GM21367 (cell line): ENCODE data around the gene SRCIN1.

Experiments used
- ATAC-seq: cut with Tn5 transposase; IDR thresholded peaks from one replicate; pipeline ENCODE4 v1.9.1; 2021; ENCODE audit not compliant: unreplicated experiment

Gene SRCIN1

GRCh38 chr17:38617074-38617860, 11.5 kb upstream of the SRCIN1 start:
- no peak for ATAC-seq

- no peak for ATAC-seq
These were observed 10.6 kb upstream of the SRCIN1 start for GRCh38 chr17:38616361-38616760.

GRCh38 chr17:38613981-38614779, 8.4 kb upstream of the SRCIN1 start:
- no peak for ATAC-seq

DNA sequence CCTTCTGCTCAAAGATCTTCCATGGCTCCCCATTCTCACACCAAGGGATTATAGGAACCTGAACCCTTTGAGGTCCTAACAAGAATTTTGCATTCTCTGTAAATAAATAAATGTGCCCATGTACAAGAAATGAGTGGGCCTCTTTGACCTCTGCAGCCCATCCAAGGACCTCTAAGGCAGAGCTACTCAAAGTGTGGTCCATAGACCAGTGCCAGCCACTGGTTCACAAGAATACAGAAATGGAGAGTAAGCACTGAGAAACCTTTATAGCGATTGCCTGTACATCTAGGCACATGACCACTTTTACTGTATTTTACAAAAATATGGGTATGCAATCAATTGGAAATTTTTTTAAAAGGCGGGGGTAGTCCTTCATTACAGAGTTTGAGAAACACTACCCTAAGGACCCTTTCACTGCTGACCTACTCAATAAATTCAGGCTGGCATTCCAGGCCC, 7.8 kb upstream of the SRCIN1 start:
- no peak for ATAC-seq

DNA sequence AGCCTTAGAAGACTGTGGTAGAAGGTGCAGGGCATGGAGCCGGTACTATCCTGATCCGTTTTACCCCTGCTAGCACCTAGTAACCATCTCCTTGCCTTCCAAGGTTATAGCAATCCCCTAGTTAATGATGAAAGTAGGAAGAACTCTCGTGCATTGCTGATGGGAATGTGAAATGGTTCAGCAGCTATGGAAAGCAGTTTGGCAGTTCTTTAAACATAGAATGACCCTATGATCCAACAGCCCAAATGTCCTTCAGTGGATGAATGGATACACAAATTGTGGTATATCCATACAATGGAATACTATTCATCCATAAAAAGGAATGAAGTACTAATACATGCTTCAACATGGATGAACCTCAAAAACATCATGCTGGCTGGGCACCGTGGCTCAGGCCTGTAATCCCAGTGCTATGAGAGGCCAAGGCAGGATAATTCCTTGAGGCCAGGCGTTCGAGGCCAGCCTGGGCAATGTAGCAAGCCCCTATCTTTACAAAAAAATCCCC, 6.2 kb upstream of the SRCIN1 start:
- no peak for ATAC-seq

DNA sequence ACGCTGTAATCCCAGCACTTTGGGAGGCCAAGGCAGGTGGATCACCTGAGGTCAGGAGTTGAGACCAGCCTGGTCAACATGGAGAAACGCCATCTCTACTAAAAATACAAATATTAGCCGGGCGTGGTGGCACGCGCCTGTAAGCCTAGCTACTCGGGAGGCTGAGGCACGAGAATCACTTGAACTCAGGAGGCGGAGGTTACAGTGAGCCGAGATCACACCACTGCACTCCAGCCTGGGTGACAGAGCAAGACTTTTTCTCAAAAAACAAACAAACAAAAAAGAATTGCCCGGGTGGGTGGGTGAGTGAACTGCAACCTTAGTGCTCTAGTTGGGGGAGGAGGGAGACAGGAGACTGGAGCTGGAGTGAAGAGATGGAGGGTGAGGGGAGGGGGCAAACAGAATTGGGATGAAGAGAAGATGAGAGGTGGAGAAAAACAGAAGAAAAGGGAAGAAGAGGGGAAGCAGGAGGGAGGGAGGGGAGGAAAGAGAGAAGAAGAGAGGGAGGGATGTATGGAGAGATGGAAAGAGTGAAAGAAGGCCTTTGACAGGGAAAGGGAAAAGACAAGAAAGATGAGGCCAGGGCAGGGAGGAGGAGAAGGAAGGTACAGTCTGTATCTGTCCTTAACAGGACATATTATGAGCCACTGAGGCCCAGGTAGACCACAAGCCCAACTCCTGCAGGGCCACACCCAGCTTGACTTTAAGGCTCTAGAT, 5.5 kb upstream of the SRCIN1 start:
- ATAC-seq: no peak

DNA sequence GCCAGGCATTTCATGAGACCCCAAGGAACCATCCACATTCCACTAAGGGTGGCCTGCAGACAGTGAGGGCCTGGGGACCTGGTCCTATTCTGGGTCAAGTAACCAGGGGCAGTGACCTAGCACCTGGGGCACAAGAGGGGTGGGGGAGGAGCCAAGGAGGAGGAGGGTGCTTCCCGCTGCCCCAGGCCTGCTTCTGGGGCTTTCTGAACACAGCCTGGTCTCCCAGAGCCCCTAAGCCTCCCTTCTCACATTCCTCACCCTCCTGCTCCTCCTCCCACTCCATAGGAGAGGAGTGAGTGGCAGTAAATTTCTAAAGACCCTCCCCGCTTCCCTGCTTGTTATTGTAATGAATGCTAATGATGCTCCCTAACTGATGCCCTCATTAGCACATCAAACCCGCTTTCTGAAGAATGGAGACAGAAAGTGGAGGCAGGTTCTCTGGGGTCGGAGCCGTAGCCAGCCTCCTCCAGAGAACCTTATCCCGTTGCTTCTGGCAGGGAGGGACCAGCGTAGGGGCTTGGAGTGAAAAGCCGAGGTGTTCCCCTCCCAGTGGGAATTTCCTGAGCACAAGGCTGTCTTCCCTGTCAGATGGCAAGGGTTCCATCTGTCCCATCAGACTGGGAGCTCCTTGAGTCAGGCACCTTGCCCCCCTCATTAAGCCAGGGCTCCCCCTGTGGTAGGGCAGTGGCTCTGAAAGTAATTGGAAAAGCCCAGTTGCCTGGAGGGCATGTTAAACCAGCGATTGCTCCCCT, 3.7 kb upstream of the SRCIN1 start:
- no peak for ATAC-seq

- no peak for ATAC-seq
These were observed 2.9 kb upstream of the SRCIN1 start for GRCh38 chr17:38608648-38609047.

- ATAC-seq: no peak
These were observed 1.2 kb upstream of the SRCIN1 start for GRCh38 chr17:38606646-38607611.

DNA sequence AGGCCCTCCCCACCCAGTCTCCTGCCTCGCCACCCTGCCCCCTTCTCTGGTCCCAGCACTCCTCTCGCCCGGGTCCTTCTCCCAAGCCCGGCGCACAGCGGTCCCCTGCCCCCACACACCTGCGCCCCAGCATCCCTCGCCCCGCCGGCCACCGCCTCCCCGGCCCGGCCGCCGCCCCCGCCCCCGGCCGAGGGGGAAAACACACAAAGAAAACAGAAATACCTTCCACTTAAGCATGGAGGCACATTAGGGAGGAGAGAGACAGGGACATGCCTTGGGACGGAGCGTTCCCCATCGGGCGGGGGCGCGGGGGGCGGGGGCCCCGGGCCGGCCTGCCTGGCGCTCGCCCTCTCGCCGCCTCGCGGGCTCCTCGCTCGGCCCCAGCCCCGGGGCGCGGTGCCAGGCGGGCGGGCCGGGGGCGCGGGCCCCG, 326 bp downstream of the SRCIN1 start:
- no peak for ATAC-seq

GRCh38 chr17:38604479-38605403, 1.0 kb downstream of the SRCIN1 start:
- ATAC-seq: no peak

DNA sequence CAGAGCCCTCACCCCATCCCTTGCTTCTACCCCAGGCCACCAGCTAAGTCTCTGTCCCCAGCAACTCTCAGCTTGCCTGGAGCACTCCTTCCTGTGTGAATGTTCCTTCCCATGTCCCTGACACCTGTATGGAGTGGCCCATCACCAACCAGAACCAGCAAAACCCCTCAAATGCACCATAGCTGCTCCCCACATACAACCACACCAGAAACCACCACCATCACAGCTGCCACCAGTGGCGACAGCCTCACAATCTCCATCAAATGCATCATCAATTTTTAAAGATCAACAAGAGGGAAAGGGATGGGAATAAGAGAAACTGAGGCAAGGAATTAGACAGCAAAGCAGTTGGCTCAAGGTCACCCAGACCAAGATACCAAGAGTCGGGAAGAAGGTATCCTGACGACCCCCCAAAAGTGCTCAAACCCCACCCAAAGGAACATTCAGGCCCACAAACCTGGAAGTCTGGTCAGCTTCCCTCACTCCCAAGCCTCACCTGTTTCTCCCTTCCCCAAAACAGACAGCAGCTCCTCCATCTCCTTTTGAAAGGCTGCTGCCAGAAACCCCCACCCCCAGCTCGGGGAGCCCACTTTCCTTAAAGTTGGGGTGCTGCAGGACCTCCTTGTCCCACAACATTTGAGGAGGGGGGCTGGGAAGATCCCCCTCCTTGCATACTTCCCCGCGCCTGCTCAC, 1.8 kb downstream of the SRCIN1 start:
- ATAC-seq: no peak

- no peak for ATAC-seq
These were observed 2.6 kb downstream of the SRCIN1 start for GRCh38 chr17:38602956-38603785.

DNA sequence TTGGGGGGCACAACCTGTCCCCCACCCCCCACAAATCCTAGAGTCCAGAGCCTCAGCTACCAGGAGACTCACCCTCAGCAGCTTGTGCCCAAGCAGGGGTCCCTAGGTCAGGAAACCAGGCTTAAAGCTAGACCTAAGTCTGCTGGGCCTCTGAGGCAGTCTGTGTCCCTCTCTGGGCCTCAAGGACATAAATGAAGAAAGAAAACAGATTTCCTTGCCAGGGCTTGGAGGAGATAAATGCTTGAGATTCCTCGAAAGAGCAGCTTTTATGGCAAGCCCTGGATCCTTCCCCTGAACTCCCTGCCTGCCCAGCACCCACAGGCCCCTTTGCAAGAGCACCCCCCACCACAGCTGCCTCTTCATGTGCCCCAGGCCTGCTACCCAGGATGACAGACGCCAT, 3.3 kb downstream of the SRCIN1 start:
- ATAC-seq: no peak

DNA sequence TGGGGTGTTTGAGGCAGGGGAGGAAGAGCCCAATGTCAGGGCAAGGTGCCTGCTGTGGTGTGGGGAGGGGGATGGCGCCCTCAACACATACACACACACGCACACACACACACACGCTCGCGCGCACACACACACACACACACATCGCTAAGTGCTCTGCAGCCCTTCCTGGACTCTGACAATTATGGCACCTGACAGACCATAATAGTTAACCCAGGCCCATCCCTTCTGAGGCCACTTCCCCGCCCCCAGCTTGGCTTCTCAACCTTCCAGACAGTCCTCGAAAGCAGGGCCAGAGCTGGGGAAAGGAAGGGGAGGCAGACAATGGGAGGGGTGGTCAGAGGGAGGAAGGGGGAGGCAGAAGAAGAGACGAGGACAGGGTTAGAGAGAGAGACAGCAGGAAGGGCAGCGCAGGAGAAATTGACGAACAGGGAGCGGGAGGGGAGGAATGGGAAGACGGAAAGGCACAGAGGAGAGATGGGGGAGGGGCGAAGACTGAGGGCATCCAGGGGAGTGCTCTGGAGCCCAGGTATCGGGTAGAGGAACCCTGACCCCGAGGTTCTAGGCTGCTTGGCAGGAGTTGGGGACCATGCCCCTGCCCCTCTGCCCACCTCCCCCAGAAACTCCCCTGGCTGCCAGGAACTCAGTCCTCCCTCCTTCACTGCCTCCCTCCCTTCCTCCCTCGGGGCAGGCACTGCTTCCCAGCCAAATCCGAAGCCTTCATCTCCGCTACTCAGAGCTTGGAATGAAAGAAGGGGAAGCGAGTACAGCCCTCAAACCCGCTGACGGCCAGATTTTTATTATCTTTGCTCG, 4.0 kb downstream of the SRCIN1 start:
- no peak for ATAC-seq

GRCh38 chr17:38600906-38601305, 4.8 kb downstream of the SRCIN1 start:
- ATAC-seq: no peak
